ENCODE measurements around the gene NDUFA13.

DNA sequence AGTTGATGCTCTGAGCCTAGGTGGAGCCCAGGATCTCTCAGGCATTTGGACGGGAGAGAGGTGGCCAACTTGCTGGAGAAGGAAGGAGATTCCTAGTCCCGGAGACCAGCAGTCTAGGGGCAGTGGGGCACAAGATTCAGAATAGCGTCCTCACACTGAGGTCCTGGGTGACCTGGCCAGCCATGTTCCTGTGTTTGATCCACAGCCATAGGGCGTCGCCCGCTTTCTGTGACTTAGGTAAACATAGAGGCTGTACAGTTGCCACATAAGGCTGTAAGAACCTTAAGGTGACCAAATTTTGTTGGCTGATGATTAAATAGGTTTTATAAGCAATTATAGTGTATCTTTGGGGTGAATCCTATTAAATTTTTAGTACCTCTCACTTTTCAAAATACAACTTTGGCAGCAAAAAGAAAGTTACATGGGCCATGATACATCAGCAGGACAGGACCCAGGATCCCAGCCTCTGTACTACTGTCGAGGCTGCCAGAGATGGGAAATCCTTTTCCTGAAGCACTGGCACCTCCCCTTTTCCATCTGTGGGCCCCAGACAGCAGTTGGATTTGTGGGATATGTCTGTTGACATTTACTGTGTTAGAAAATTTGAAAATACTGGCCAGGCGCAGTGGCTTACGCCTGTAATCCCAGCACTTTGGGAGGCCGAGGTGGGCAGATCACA, 38.2 kb upstream of the NDUFA13 start:
- no peak for TF ChIP-seq POLR2A (IDR thresholded peaks at IDR 0.05)
- TF ChIP-seq, protein P1, sequence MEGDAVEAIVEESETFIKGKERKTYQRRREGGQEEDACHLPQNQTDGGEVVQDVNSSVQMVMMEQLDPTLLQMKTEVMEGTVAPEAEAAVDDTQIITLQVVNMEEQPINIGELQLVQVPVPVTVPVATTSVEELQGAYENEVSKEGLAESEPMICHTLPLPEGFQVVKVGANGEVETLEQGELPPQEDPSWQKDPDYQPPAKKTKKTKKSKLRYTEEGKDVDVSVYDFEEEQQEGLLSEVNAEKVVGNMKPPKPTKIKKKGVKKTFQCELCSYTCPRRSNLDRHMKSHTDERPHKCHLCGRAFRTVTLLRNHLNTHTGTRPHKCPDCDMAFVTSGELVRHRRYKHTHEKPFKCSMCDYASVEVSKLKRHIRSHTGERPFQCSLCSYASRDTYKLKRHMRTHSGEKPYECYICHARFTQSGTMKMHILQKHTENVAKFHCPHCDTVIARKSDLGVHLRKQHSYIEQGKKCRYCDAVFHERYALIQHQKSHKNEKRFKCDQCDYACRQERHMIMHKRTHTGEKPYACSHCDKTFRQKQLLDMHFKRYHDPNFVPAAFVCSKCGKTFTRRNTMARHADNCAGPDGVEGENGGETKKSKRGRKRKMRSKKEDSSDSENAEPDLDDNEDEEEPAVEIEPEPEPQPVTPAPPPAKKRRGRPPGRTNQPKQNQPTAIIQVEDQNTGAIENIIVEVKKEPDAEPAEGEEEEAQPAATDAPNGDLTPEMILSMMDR (IDR thresholded peaks at IDR 0.05) = no peak
